MM.1S (cell line): ENCODE data around the gene DKK1.

ENCODE experiments used
- EZH2 ChIP-seq: fragments of 300-600 bp; sonication (generic); optimal IDR thresholded peaks from 2 replicates; pipeline ENCODE3; 2017; ENCODE audit warnings: low read depth, mild to moderate bottlenecking, antibody characterized with exemption, low read length, mixed read lengths
- EZH2phosphoT487 ChIP-seq: fragments of 300-600 bp; sonication (generic); IDR thresholded peaks from 2 replicates; pipeline ENCODE4 v1.6.1; 2018; ENCODE audit warnings: antibody characterized with exemption, low read length
- TF ChIP-seq, protein P1 (sequence below): fragments of 300-600 bp; sonication (generic); IDR thresholded peaks from 2 replicates; pipeline ENCODE4 v1.5.1; 2016; ENCODE audit warnings: antibody characterized with exemption, low read length, mixed read lengths

DNA sequence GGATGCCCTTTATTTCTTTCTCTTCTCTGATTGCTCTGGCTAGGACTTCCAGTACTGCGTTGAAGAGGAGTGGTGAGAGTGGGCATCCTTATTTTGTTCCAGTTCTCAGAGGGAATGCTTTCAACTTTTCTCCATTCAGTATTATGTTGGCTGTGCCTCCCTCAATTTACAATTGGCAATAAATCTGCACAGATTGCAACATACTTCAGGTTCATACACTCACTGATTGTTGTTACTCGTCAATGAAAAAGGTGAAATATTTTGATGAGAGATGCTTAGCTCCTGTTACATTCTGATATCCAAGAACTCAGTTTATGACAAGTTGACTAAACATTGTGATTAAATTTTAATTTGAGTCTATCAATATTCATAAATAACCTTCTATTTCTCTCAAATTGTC is 37.9 kb upstream of the DKK1 start:
- TF ChIP-seq, protein P1, sequence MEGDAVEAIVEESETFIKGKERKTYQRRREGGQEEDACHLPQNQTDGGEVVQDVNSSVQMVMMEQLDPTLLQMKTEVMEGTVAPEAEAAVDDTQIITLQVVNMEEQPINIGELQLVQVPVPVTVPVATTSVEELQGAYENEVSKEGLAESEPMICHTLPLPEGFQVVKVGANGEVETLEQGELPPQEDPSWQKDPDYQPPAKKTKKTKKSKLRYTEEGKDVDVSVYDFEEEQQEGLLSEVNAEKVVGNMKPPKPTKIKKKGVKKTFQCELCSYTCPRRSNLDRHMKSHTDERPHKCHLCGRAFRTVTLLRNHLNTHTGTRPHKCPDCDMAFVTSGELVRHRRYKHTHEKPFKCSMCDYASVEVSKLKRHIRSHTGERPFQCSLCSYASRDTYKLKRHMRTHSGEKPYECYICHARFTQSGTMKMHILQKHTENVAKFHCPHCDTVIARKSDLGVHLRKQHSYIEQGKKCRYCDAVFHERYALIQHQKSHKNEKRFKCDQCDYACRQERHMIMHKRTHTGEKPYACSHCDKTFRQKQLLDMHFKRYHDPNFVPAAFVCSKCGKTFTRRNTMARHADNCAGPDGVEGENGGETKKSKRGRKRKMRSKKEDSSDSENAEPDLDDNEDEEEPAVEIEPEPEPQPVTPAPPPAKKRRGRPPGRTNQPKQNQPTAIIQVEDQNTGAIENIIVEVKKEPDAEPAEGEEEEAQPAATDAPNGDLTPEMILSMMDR = no peak
- TF ChIP-seq EZH2 (no peak), EZH2phosphoT487 (no peak)
